Ovary (tissue), 3 donors: Measurements from ENCODE around the gene IL17REL.

Experiments used
- CTCF ChIP-seq, 3 donors: fragments of 450-650 bp in 2 of 3; fragments of 200-600 bp in 1 of 3; IDR thresholded peaks; one replicate each; pipeline versions ENCODE4 v1.5.1 to v1.8.0; 2016 to 2022; ENCODE audit warnings: antibody characterized with exemption in 3 of 3, mild to moderate bottlenecking in 1 of 3
- EP300 ChIP-seq: sonication (generic); formaldehyde crosslinking; IDR thresholded peaks from one replicate; pipeline ENCODE4 v1.6.1; 2017; ENCODE audit warnings: antibody characterized with exemption
- POLR2A ChIP-seq: fragments of 450-650 bp; IDR thresholded peaks from one replicate; pipeline ENCODE4 v1.6.1; 2017; ENCODE audit warnings: antibody characterized with exemption, mild to moderate bottlenecking, moderate library complexity
- donor health status: DM: no; HTN: no; CAD: no.

- TF ChIP-seq EP300 (no peak), CTCF (IDR thresholded peaks at IDR 0.05) (no peak), POLR2A (no peak)
These were observed 6.8 kb upstream of the IL17REL start for GRCh38 chr22:50019316-50019715.
